22Rv1 (cell line): Measurements from ENCODE around the gene HNRNPL.

ENCODE experiments used
- CTCF ChIP-seq: fragments of 450-650 bp; IDR thresholded peaks from 2 replicates; pipeline ENCODE4 v1.5.1; 2017; ENCODE audit warnings: mild to moderate bottlenecking
- ZFX ChIP-seq: fragments of 450-650 bp; IDR thresholded peaks from 2 replicates; pipeline ENCODE4 v1.6.1; 2017; ENCODE audit warnings: antibody characterized with exemption, borderline replicate concordance

GRCh38 chr19:38894968-38895367, 45.2 kb upstream of the HNRNPL start:
- TF ChIP-seq CTCF (no peak), ZFX (no peak)
